KMS-11 (cell line): Measurements from ENCODE around the gene AGO3.
A peak's percentile ranks its signal among the peaks of the same experiment; 100 is the strongest.

Source experiments
- H2AFZ ChIP-seq: fragments of 200-600 bp; sonication (generic); 2 replicates; pipeline ENCODE4 v1.6.1; 2016; ENCODE audit warnings: antibody characterized with exemption, mixed run types, low read depth
- H3K27ac ChIP-seq: fragments of 200-600 bp; sonication (generic); 2 replicates; pipeline ENCODE4 v1.6.1; 2016; ENCODE audit warnings: mild to moderate bottlenecking, mixed run types
- H3K27me3 ChIP-seq: fragments of 200-600 bp; sonication (generic); 2 replicates; pipeline ENCODE4 v1.6.1; 2017; ENCODE audit warnings: mild to moderate bottlenecking, low read depth, mixed run types, moderate library complexity; ENCODE audit not compliant: insufficient read depth
- H3K36me3 ChIP-seq: fragments of 200-600 bp; sonication (generic); 2 replicates; pipeline ENCODE4 v1.6.1; 2017; ENCODE audit warnings: mild to moderate bottlenecking, mixed run types; ENCODE audit not compliant: insufficient read depth
- H3K4me1 ChIP-seq: fragments of 200-600 bp; sonication (generic); 2 replicates; pipeline ENCODE4 v1.6.1; 2016; ENCODE audit warnings: mild to moderate bottlenecking, low read depth, mixed run types; ENCODE audit not compliant: poor library complexity, severe bottlenecking
- H3K4me2 ChIP-seq: fragments of 200-600 bp; sonication (generic); 2 replicates; pipeline ENCODE4 v1.7.0; 2016; ENCODE audit warnings: mild to moderate bottlenecking, mixed run types
- H3K4me3 ChIP-seq: fragments of 200-600 bp; sonication (generic); IDR thresholded peaks from 2 replicates; pipeline ENCODE4 v1.6.1; 2017; ENCODE audit warnings: low read depth, low read length, mixed read lengths; ENCODE audit not compliant: insufficient read depth
- H3K79me2 ChIP-seq: fragments of 200-600 bp; sonication (generic); 2 replicates; pipeline ENCODE4 v1.6.1; 2016; ENCODE audit warnings: low read depth, mixed run types; ENCODE audit not compliant: insufficient read depth
- H3K9ac ChIP-seq: fragments of 200-600 bp; sonication (generic); 2 replicates; pipeline ENCODE4 v1.6.1; 2016; ENCODE audit warnings: mild to moderate bottlenecking, mixed run types
- H4K20me1 ChIP-seq: fragments of 200-600 bp; sonication (generic); 2 replicates; pipeline ENCODE4 v1.6.1; 2016; ENCODE audit warnings: mild to moderate bottlenecking, mixed run types; ENCODE audit not compliant: insufficient read depth
- TF ChIP-seq, protein P1 (sequence below): fragments of 200-600 bp; sonication (generic); conservative IDR thresholded peaks from 2 replicates; pipeline ENCODE4 v1.6.1; 2017; ENCODE audit warnings: low read depth, mild to moderate bottlenecking, antibody characterized with exemption, low read length, moderate library complexity, mixed read lengths

AGO3 gene

DNA sequence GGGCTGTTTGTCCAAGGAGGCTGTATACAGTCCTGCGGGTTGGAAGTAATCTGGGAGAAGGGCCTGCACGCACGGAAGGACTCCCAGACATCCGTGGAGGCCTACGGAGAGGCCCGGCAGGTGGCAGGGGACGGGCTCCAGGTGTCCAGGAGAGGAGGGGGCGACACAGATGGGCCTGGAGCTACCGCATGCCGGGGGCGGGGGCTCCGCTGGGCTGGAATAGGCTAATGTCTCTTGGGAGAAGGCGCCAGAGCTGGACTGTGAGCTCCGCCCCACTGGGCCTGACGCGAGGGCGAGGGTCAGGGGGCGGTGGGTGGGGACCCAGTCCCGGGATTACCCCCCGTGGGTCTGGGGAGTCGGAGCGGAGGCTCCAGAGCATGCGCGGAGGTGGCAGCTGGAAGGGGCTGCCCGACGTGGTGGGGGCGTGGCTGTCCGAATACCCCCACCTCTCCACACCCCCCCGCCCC lies 47.2 kb upstream of the AGO3 start:
- Histone ChIP-seq H3K9ac (peak overlapping the region; percentile 46; the same call in 1 of the 2 replicates), H3K4me1 (peaks cover 26% of the 10 kb centered on the region), H3K36me3 (no peaks in the 10 kb centered on the region), H2AFZ (peak overlapping the region; percentile 83), H3K4me3 (peak overlapping the region; percentile 81), H4K20me1 (no peaks in the 10 kb centered on the region), H3K27me3 (no peaks in the 10 kb centered on the region), H3K4me2 (peak overlapping the region; percentile 77), H3K27ac (no peak overlapping the region), H3K79me2 (no peaks in the 10 kb centered on the region; the same call in 1 of the 2 replicates)
- TF ChIP-seq, protein P1, sequence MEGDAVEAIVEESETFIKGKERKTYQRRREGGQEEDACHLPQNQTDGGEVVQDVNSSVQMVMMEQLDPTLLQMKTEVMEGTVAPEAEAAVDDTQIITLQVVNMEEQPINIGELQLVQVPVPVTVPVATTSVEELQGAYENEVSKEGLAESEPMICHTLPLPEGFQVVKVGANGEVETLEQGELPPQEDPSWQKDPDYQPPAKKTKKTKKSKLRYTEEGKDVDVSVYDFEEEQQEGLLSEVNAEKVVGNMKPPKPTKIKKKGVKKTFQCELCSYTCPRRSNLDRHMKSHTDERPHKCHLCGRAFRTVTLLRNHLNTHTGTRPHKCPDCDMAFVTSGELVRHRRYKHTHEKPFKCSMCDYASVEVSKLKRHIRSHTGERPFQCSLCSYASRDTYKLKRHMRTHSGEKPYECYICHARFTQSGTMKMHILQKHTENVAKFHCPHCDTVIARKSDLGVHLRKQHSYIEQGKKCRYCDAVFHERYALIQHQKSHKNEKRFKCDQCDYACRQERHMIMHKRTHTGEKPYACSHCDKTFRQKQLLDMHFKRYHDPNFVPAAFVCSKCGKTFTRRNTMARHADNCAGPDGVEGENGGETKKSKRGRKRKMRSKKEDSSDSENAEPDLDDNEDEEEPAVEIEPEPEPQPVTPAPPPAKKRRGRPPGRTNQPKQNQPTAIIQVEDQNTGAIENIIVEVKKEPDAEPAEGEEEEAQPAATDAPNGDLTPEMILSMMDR = no peak

DNA sequence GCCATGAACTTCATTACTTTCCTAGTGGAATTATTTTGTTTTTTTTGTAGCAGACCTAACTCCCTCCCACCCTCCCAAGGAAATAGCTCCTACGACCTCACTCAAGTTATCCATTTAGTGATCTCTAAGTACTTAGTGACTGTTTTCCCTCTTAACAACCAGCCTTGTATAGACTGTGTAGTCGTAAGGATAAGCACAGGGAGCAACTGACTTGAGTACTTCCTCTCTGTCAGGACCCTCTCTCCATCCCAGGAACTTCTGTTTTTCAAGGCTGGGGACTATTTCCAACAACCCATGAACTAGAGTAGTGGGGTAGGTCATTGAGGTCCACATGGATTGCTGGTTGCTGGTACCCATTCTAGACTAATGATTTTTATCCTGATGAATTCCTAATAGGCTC lies 46.0 kb upstream of the AGO3 start:
- H3K4me3 ChIP-seq = no peak overlapping the region
- H3K27me3 ChIP-seq = no peaks in the 10 kb centered on the region
- no peak overlapping the region for H2AFZ ChIP-seq
- no peak overlapping the region for H3K4me2 ChIP-seq
- H3K79me2 ChIP-seq = no peaks in the 10 kb centered on the region; the same call in 1 of the 2 replicates
- H3K27ac ChIP-seq = no peak overlapping the region
- H3K9ac ChIP-seq = no peak overlapping the region
- H4K20me1 ChIP-seq = no peaks in the 10 kb centered on the region
- H3K4me1 ChIP-seq = peaks cover 26% of the 10 kb centered on the region
- TF ChIP-seq, protein P1 = no peak
- no peaks in the 10 kb centered on the region for H3K36me3 ChIP-seq

DNA sequence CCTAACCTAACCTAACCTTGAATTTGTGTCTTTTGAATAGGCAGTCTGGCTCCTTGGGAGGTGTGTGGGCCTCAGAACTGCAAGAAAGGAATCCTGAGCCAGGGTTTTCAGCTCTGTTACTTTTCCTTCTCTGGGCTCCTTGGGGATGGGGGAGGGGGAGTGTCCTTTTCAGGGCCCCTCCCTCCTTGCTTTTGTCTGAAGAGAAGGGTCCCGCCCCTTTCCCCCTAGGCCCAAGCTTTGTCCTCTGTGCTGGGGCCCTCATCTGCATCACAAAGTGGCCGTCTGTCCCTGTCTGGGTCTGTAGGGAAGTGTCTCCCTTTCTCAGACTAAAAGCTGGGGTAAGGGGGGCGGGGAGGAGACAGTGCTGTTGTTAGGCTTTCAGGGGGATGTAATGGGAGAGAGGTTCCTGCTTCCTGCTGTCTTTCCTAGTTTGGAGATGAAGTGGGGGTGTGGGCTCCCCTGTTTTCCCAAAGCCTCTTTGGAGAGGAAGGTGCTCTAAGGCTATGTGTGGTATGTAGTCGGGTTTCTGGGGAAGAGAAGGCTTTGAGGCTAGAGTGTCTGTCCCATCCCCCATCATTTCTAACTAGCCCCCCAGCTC lies 44.8 kb upstream of the AGO3 start:
- no peak overlapping the region for H3K9ac ChIP-seq
- H3K4me2 ChIP-seq = no peak overlapping the region
- H3K27ac ChIP-seq = no peak overlapping the region
- H2AFZ ChIP-seq = no peak overlapping the region
- no peaks in the 10 kb centered on the region; the same call in 1 of the 2 replicates for H3K79me2 ChIP-seq
- H4K20me1 ChIP-seq = no peaks in the 10 kb centered on the region
- H3K27me3 ChIP-seq = no peaks in the 10 kb centered on the region
- H3K4me3 ChIP-seq = no peak overlapping the region
- H3K4me1 ChIP-seq = peaks cover 24% of the 10 kb centered on the region
- H3K36me3 ChIP-seq = no peaks in the 10 kb centered on the region
- TF ChIP-seq, protein P1 = no peak

DNA sequence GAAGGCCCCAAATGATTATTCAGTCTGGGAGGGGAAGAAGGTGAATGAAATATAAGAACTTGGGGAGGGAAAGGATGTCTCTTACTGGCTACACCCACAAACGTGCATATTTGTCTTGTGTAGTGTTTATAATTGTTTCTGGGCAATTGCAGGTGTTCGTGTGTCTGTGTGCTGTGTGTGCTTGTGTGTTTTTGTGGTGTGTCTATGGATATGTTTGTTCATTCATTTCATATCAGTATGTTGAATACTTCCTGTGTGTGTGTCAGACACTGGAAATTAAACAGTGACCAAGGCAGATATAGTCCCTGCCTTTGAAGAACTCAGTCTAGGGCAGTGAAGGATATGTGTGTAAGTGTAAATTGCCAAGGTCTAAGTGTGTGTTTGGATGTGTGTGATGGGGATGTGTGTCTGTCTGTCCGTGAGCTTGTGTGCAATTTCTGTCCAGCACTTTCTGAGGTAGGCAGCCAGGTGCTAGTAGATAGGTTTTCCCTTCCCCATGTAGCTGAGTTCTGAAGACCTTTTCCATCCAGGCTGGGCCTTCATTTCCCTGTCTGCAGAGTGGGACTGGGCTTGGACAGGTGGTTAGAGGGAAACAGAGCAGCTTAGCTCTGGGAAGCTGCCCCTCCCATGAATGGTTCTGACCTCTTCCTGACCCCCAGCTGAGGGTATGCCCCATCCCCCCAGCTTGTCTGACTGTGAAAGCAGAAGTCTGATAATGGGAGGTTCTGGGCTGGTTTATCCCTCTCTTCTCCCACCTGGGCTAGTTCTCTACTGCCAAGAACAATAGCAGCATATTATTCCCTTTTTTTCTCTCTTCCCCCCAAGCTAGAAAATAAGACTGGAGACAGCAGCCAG lies 44.1 kb upstream of the AGO3 start:
- Histone ChIP-seq H3K27me3 (no peaks in the 10 kb centered on the region), H3K27ac (no peak overlapping the region), H4K20me1 (no peaks in the 10 kb centered on the region), H3K4me3 (no peak overlapping the region), H3K4me1 (peaks cover 23% of the 10 kb centered on the region), H3K79me2 (no peaks in the 10 kb centered on the region; the same call in 1 of the 2 replicates), H3K36me3 (no peaks in the 10 kb centered on the region), H3K4me2 (no peak overlapping the region), H2AFZ (no peak overlapping the region), H3K9ac (no peak overlapping the region)
- TF ChIP-seq, protein P1 = no peak
